A673 (cell line): ENCODE results near the gene ADCYAP1R1.

Source experiments
- CTCF ChIP-seq: fragments of 300-800, 200-600 bp; sonication (generic); conservative IDR thresholded peaks from 2 replicates; pipeline ENCODE4 v1.5.1; 2017; ENCODE audit warnings: low read depth, mild to moderate bottlenecking, antibody characterized with exemption, low read length, moderate library complexity, mixed read lengths
- EZH2 ChIP-seq: fragments of 200-600 bp; sonication (generic); IDR thresholded peaks from 2 replicates; pipeline ENCODE4 v1.6.1; 2017; ENCODE audit warnings: borderline replicate concordance, low read depth, mild to moderate bottlenecking, mixed read lengths, antibody characterized with exemption, low read length; ENCODE audit not compliant: poor library complexity, severe bottlenecking

DNA sequence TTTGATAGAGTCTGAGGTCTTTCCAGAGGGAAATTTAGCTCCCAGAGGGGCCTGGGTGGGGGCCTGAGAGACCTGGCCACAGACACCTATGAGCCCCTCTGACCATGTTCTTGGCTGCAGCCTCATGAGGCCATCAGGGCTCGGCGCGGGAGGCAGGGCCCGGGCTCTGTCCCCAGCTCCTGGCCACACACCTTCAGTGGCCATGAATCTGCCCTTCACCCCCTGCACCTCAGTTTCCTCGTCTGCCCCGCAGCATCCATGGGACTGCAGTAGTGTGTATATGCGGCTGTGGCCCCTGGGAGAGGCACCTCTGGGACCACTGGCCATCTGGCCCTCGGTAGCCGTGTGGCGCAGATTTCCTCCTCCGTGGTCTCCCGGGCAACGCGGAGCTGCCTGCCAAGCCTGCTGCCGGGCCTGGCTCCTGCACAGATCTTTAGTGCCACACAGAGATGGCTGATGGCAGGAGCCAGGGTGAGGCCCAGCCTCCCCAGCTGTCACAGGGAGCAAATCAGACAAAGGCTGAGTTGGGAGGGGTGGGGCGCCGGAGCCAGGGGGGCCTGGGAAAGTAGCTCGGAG lies 23.6 kb upstream of the ADCYAP1R1 start:
- TF ChIP-seq CTCF (no peak), EZH2 (no peak)
